H1 (cell line): ENCODE results near the gene POPDC3. TPM values are rescaled to one million over a fixed set of nuclear protein-coding genes. Genes with fewer than 3 reads are reported as not detected.

Source experiments
- CTCF ChIA-PET: fragments of 300-600 bp; sonication (Branson Sonifier 250); formaldehyde crosslinking; loops from one replicate; lab custom pipeline; 2021; ENCODE audit not compliant: partially characterized antibody; lab: Charles Lee
- POLR2A ChIA-PET: fragments of 300-600 bp; sonication (Branson Sonifier 250); formaldehyde crosslinking; loops from one replicate; lab custom pipeline; 2021; ENCODE audit warnings: inconsistent platforms; ENCODE audit not compliant: partially characterized antibody; lab: Charles Lee
- DNase-seq, 2 experiments: peaks; one replicate each; pipeline versions ENCODE4 v3.0.0 to v3.0.0-alpha.2; 2010 to 2022; ENCODE audit warnings: low spot score in 2 of 2, low read depth in 1 of 2, mixed read lengths in 1 of 2
- FAIRE-seq: peaks from 2 replicates; lab custom pipeline; 2011; peaks lifted over from hg19 to GRCh38; lab: Jason Lieb, UNC
- H2AFZ ChIP-seq: 2 replicates; pipeline ENCODE4 v1.8.1; 2012; ENCODE audit warnings: low read length, inconsistent platforms
- H2AK5ac ChIP-seq: 2 replicates; pipeline ENCODE4 v1.6.1; 2013; ENCODE audit warnings: low read depth, low read length
- H2BK120ac ChIP-seq: replicated peaks from 2 replicates; pipeline ENCODE3; 2013; ENCODE audit warnings: low read depth, low read length, inconsistent platforms
- H2BK12ac ChIP-seq: 2 replicates; pipeline ENCODE4 v1.6.1; 2013; ENCODE audit warnings: low read depth, low read length
- H2BK15ac ChIP-seq: 2 replicates; pipeline ENCODE4 v1.6.1; 2013; ENCODE audit warnings: low read length
- H2BK20ac ChIP-seq: 2 replicates; pipeline ENCODE4 v1.6.1; 2013; ENCODE audit warnings: low read length
- H2BK5ac ChIP-seq: 2 replicates; pipeline ENCODE4 v1.6.1; 2013; ENCODE audit warnings: low read depth, low read length
- H3K14ac ChIP-seq: 2 replicates; pipeline ENCODE4 v1.6.1; 2013; ENCODE audit warnings: inconsistent platforms; ENCODE audit not compliant: insufficient read length
- H3K18ac ChIP-seq: 2 replicates; pipeline ENCODE4 v1.6.1; 2013; ENCODE audit warnings: low read length; ENCODE audit errors: extremely low read depth
- H3K23ac ChIP-seq: 2 replicates; pipeline ENCODE4 v1.6.1; 2013; ENCODE audit warnings: inconsistent platforms; ENCODE audit not compliant: insufficient read length
- H3K23me2 ChIP-seq: 2 replicates; pipeline ENCODE4 v1.6.1; 2013; ENCODE audit warnings: low read depth, low read length
- H3K27ac ChIP-seq: 2 replicates; pipeline ENCODE4 v1.6.1; 2011; ENCODE audit warnings: low read depth, low read length, inconsistent platforms
- H3K27me3 ChIP-seq, 4 experiments: replicated peaks in 1 of 4; 1 replicate in 1 of 4; 2 replicates in 3 of 4; pipeline versions ENCODE4 v1.6.1 to v1.8.1; 2011 to 2013; ENCODE audit warnings: low read length in 3 of 4, mild to moderate bottlenecking in 3 of 4, inconsistent platforms in 2 of 4, mixed read lengths in 2 of 4, moderate library complexity in 1 of 4; ENCODE audit not compliant: control insufficient read depth in 3 of 4, insufficient read depth in 3 of 4; ENCODE audit errors: extremely low read depth in 1 of 4
- H3K36me3 ChIP-seq, 4 experiments: 2 replicates each; pipeline versions ENCODE4 v1.6.1 to v1.8.1; 2011 to 2013; ENCODE audit warnings: mild to moderate bottlenecking in 4 of 4, low read length in 3 of 4, moderate library complexity in 2 of 4, control low read depth in 1 of 4, inconsistent platforms in 1 of 4; ENCODE audit not compliant: insufficient read depth in 4 of 4, control insufficient read depth in 2 of 4
- H3K4ac ChIP-seq: replicated peaks from 2 replicates; pipeline ENCODE3; 2013; ENCODE audit warnings: low read length, low read depth, mixed read lengths, inconsistent platforms; ENCODE audit not compliant: insufficient read length
- H3K4me1 ChIP-seq, 4 experiments: replicated peaks in 1 of 4; 1 replicate in 1 of 4; 2 replicates in 3 of 4; pipeline versions ENCODE4 v1.6.1 to v1.8.1; 2011 to 2013; ENCODE audit warnings: low read length in 3 of 4, inconsistent platforms in 2 of 4, mixed read lengths in 1 of 4; ENCODE audit not compliant: insufficient read depth in 4 of 4, control insufficient read depth in 3 of 4
- H3K4me2 ChIP-seq, 2 experiments: 2 replicates each; pipeline versions ENCODE4 v1.6.1 to v1.8.1; 2011 to 2013; ENCODE audit warnings: low read depth in 2 of 2, low read length in 2 of 2, control low read depth in 1 of 2, inconsistent platforms in 1 of 2, mild to moderate bottlenecking in 1 of 2; ENCODE audit not compliant: insufficient read depth in 1 of 2
- H3K4me3 ChIP-seq, 4 experiments: fragments of 200-600, 300-600 bp in 1 of 4; sonication (generic), shearing (Covaris generic), sonication (Bioruptor Twin) in 1 of 4; 2 replicates each; pipeline versions ENCODE4 v1.5.1 to v1.8.1; 2011 to 2016; ENCODE audit warnings: low read length in 4 of 4, low read depth in 3 of 4, control low read depth in 2 of 4, inconsistent platforms in 2 of 4, mild to moderate bottlenecking in 2 of 4, mixed read lengths in 1 of 4, moderate library complexity in 1 of 4; ENCODE audit not compliant: insufficient read depth in 2 of 4; ENCODE audit errors: extremely low read depth in 1 of 4
- H3K56ac ChIP-seq: replicated peaks from 2 replicates; pipeline ENCODE3; 2013; ENCODE audit warnings: low read depth, mild to moderate bottlenecking, mixed read lengths, low read length, inconsistent platforms; ENCODE audit not compliant: insufficient read length
- H3K79me1 ChIP-seq: 2 replicates; pipeline ENCODE4 v1.6.1; 2013; ENCODE audit warnings: low read depth, low read length, control low read depth
- H3K79me2 ChIP-seq, 2 experiments: 2 replicates each; pipeline versions ENCODE4 v1.6.1 to v1.8.1; 2012 to 2013; ENCODE audit warnings: low read length in 2 of 2, mild to moderate bottlenecking in 2 of 2, inconsistent platforms in 1 of 2; ENCODE audit not compliant: insufficient read depth in 2 of 2, control insufficient read depth in 1 of 2
- H3K9ac ChIP-seq, 4 experiments: replicated peaks in 1 of 4; 1 replicate in 1 of 4; 2 replicates in 3 of 4; pipeline versions ENCODE4 v1.6.1 to v1.8.1; 2011 to 2013; ENCODE audit warnings: low read depth in 3 of 4, low read length in 3 of 4, control low read depth in 2 of 4, mild to moderate bottlenecking in 2 of 4, moderate library complexity in 2 of 4, inconsistent platforms in 1 of 4; ENCODE audit errors: extremely low read depth in 1 of 4
- H3K9me3 ChIP-seq, 2 experiments: 2 replicates each; pipeline versions ENCODE4 v1.6.1 to v1.8.1; 2012 to 2013; ENCODE audit warnings: mild to moderate bottlenecking in 2 of 2, moderate library complexity in 2 of 2, control low read depth in 1 of 2, inconsistent platforms in 1 of 2, low read depth in 1 of 2, low read length in 1 of 2, mixed read lengths in 1 of 2; ENCODE audit not compliant: insufficient read depth in 2 of 2
- H4K20me1 ChIP-seq, 2 experiments: replicated peaks in 1 of 2; 2 replicates each; pipeline versions ENCODE3 to v1.8.1; 2011 to 2013; ENCODE audit warnings: inconsistent platforms in 2 of 2, low read length in 2 of 2, mild to moderate bottlenecking in 1 of 2; ENCODE audit not compliant: insufficient read depth in 2 of 2, control insufficient read depth in 1 of 2
- H4K5ac ChIP-seq: 2 replicates; pipeline ENCODE4 v1.6.1; 2013; ENCODE audit warnings: low read length, low read depth, mixed read lengths, inconsistent platforms; ENCODE audit not compliant: insufficient read length
- H4K8ac ChIP-seq: 2 replicates; pipeline ENCODE4 v1.8.0; 2013; ENCODE audit warnings: mild to moderate bottlenecking, moderate library complexity, low read length, inconsistent platforms; ENCODE audit not compliant: insufficient read depth; ENCODE audit errors: extremely low read depth
- H4K91ac ChIP-seq: replicated peaks from 2 replicates; pipeline ENCODE3; 2013; ENCODE audit warnings: low read length, mixed read lengths, inconsistent platforms; ENCODE audit not compliant: insufficient read length
- MAFK ChIP-seq: IDR thresholded peaks from 2 replicates; pipeline ENCODE4 v1.6.1; 2012; ENCODE audit warnings: low read depth, mild to moderate bottlenecking, improper control_type of control experiment, low read length
- ZNF274 ChIP-seq: IDR thresholded peaks from 2 replicates; pipeline ENCODE4 v1.7.0; 2012; ENCODE audit warnings: low read length, borderline replicate concordance; ENCODE audit errors: extremely low read depth
- WGBS, 2 experiments: shearing (Covaris generic) in 1 of 2; methylation state at CpG; one replicate each; pipeline versions ENCODE4 v1.1.6 to v1.1.7; 2013 to 2015; ENCODE audit warnings: low lambda C conversion rate in 2 of 2, mixed read lengths in 2 of 2, inconsistent platforms in 1 of 2, low coverage in 1 of 2, missing lambda C conversion rate in 1 of 2; ENCODE audit not compliant: insufficient replicate concordance in 2 of 2, insufficient coverage in 1 of 2, insufficient read length in 1 of 2; ENCODE audit errors: extremely low coverage in 1 of 2, missing lambda C conversion rate in 1 of 2; 5-methylcytosine and 5-hydroxymethylcytosine counted together
- polyA plus RNA-seq, 7 experiments: library from polyadenylated mRNA; depleted of rRNA in 3 of 7; stranded (reverse) in 5 of 7; unstranded in 2 of 7; fragments of >200 nt in 5 of 7; fragments of 200-250 nt in 2 of 7; gene quantifications; 1 replicate in 5 of 7; 2 replicates in 1 of 7; 4 replicates in 1 of 7; pipeline versions ENCODE4 v1.2.1 to v1.2.3, GENCODE V29; 2011 to 2013; ENCODE audit warnings: missing spikeins in 2 of 7, mixed read lengths in 2 of 7
- total RNA-seq: library from RNA; stranded (reverse); fragmentation: NEBNext Ultra II Directional; extraction: Animal tissue kit (Norgen Biotek cat#: 25700); gene quantifications from 2 replicates; pipeline ENCODE4 v1.2.1, GENCODE V29; 2021

Gene POPDC3
- total and polyA plus RNA-seq, 2 of the 8 experiments (the other 6 are each of a cell fraction or from before 2014, with no cell fraction given) = 3.7 to 6.5 TPM

DNA sequence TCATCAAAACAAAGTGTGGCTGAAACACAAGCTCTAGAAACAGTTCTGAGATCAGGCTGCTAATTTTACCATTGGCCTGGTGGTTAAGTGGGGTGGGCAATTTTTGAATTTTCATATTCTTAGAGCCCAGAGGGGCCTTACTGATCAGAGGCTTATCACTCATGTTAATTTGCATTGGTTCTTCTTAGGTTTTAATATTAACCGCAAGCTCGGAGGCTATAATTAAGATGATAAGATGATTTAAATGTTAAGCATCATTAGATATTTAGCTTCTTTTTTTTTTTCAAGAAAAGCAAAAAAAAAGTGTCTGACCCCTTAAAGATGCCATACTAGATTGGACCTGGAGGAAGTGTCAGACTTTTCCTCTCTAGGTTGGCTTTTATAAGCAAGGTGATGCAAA is 8.4 kb upstream of the POPDC3 start:
- Histone ChIP-seq H3K79me2 (no peaks in the 10 kb centered on the region), H3K79me1 (no peaks in the 10 kb centered on the region), H3K4me3 (no peak overlapping the region), H3K23me2 (no peaks in the 10 kb centered on the region), H3K9ac (no peak overlapping the region), H2BK20ac (no peak overlapping the region), H3K9me3 (no peaks in the 10 kb centered on the region), H4K8ac (no peak overlapping the region), H2AFZ (no peak overlapping the region), H3K27me3 (no peaks in the 10 kb centered on the region), H4K5ac (no peak overlapping the region), H4K20me1 (no peaks in the 10 kb centered on the region), H3K36me3 (no peaks in the 10 kb centered on the region), H3K23ac (no peak overlapping the region), H2BK5ac (no peak overlapping the region), H3K4me1 (peaks cover 0 to 3% (median 2%) of the 10 kb centered on the region in 4 experiments; a peak in 3 of 7 replicates), H3K27ac (no peak overlapping the region), H3K4ac (no peak overlapping the region), H3K56ac (no peak overlapping the region), H2BK12ac (no peak overlapping the region), H2BK15ac (no peak overlapping the region), H3K4me2 (no peak overlapping the region), H2AK5ac (no peak overlapping the region), H2BK120ac (no peak overlapping the region), H3K14ac (no peak overlapping the region), H4K91ac (no peak overlapping the region), H3K18ac (no peak overlapping the region)
- ChIA-PET POLR2A (no interaction called here), CTCF (interaction anchor here (0.6 kb wide), 1 partner anchor 101 kb away, joined by 3 read pairs; no protein-coding TSS in a partner anchor)
- 94% methylated on average over 2 of the region's 2 CpGs; no CpG with 5 or more reads in 1 of the 2 experiments for WGBS, 2 experiments
- FAIRE-seq (no peak), DNase-seq (no peak)
- TF ChIP-seq ZNF274 = no peak
- TF ChIP-seq MAFK = no peak
